HepG2 (cell line): ENCODE measurements around the gene NKAIN2. TPM values are rescaled to one million over a fixed set of nuclear protein-coding genes. Genes with fewer than 3 reads are reported as not detected.

Experiments
- ATAC-seq: fragments of 200-7000 bp; cut with Tn5 transposase; 3 replicates; pipeline ENCODE4 v1.9.1; 2020; ENCODE audit warnings: mild to moderate bottlenecking, moderate library complexity
- BruUV-seq: library from RNA; stranded (reverse); fragments of 400-500 nt; replicated peaks from 2 replicates; lab custom pipeline; 2021; lab: Mats Ljungman, UMichigan
- CTCF ChIA-PET: fragments of 300-600 bp; formaldehyde crosslinking; extraction: SDS; loops from one replicate; lab custom pipeline; 2021; ENCODE audit warnings: low total read pairs, inconsistent platforms, low intra/inter-chr PET ratio; lab: Yijun Ruan, JAX
- POLR2A ChIA-PET: fragments of 350-600 bp; sonication (Branson Sonifier 250); formaldehyde crosslinking; loops from one replicate; lab custom pipeline; 2020; ENCODE audit warnings: antibody characterized with exemption, inconsistent platforms; lab: Yijun Ruan, JAX
- DNase-seq: peaks from one replicate; pipeline ENCODE4 v3.0.0-alpha.2; 2015; ENCODE audit warnings: low spot score
- FAIRE-seq: peaks from 3 replicates; lab custom pipeline; 2011; peaks lifted over from hg19 to GRCh38; lab: Jason Lieb, UNC
- H2AFZ ChIP-seq: one replicate; pipeline ENCODE4 v1.6.1; 2011; ENCODE audit warnings: low read length, inconsistent platforms
- H3K27ac ChIP-seq: fragments of 300-600 bp; 3 replicates; pipeline ENCODE4 v1.8.0; 2011; ENCODE audit warnings: mixed run types, mild to moderate bottlenecking, mixed read lengths, low read length, inconsistent platforms; ENCODE audit not compliant: insufficient read depth; ENCODE audit errors: extremely low read length
- H3K27me3 ChIP-seq, 2 experiments: fragments of 200-600 bp in 1 of 2; 2 replicates in 1 of 2; 3 replicates in 1 of 2; pipeline versions ENCODE4 v1.6.0 to v1.8.0; 2011; ENCODE audit warnings: low read length in 2 of 2, mild to moderate bottlenecking in 2 of 2, moderate library complexity in 2 of 2, inconsistent platforms in 1 of 2; ENCODE audit not compliant: insufficient read depth in 2 of 2, control insufficient read depth in 1 of 2
- H3K36me3 ChIP-seq, 2 experiments: fragments of 200-600 bp in 1 of 2; replicated peaks in 1 of 2; 2 replicates in 1 of 2; 3 replicates in 1 of 2; pipeline versions ENCODE4 v1.5.1 to v1.8.0; 2011; ENCODE audit warnings: low read length in 2 of 2, inconsistent platforms in 1 of 2; ENCODE audit not compliant: insufficient read depth in 2 of 2, control insufficient read depth in 1 of 2
- H3K4me1 ChIP-seq: 2 replicates; pipeline ENCODE4 v1.5.1; 2012; ENCODE audit warnings: low read length, inconsistent platforms; ENCODE audit not compliant: insufficient read depth
- H3K4me2 ChIP-seq: 2 replicates; pipeline ENCODE4 v1.6.0; 2011; ENCODE audit warnings: low read depth, low read length, inconsistent platforms
- H3K4me3 ChIP-seq, 3 experiments: fragments of 200-600 bp in 1 of 3; sonication (generic), shearing (Covaris generic) in 1 of 3; replicated peaks in 1 of 3; 2 replicates each; pipeline ENCODE4 v1.5.1; 2011 to 2016; ENCODE audit warnings: low read length in 3 of 3, inconsistent platforms in 2 of 3, low read depth in 2 of 3, mild to moderate bottlenecking in 2 of 3, control low read depth in 1 of 3, mixed read lengths in 1 of 3; ENCODE audit not compliant: insufficient read depth in 1 of 3
- H3K79me2 ChIP-seq: one replicate; pipeline ENCODE4 v1.6.1; 2011; ENCODE audit warnings: low read length, inconsistent platforms; ENCODE audit not compliant: insufficient read depth
- H3K9ac ChIP-seq: 2 replicates; pipeline ENCODE4 v1.6.0; 2011; ENCODE audit warnings: mild to moderate bottlenecking, low read depth, low read length, inconsistent platforms; ENCODE audit not compliant: insufficient read depth
- H3K9me3 ChIP-seq: 2 replicates; pipeline ENCODE4 v1.5.1; 2012; ENCODE audit warnings: mild to moderate bottlenecking, low read length
- H4K20me1 ChIP-seq: 2 replicates; pipeline ENCODE4 v1.6.0; 2011; ENCODE audit warnings: inconsistent platforms, mild to moderate bottlenecking, low read length, moderate library complexity; ENCODE audit not compliant: insufficient read depth
- HES4 ChIP-seq: sonication (generic); formaldehyde crosslinking; IDR thresholded peaks from 2 replicates; pipeline ENCODE4 v1.9.0; 2021; ENCODE audit warnings: mild to moderate bottlenecking, missing genetic modification reagents, borderline replicate concordance
- HNF4A ChIP-seq: sonication (generic); formaldehyde crosslinking; IDR thresholded peaks from 2 replicates; pipeline ENCODE4 v1.4.0; 2020; ENCODE audit warnings: missing genetic modification reagents
- NAIF1 ChIP-seq: sonication (generic); formaldehyde crosslinking; IDR thresholded peaks from 2 replicates; pipeline ENCODE4 v1.5.0; 2020; ENCODE audit warnings: mild to moderate bottlenecking, missing genetic modification reagents, borderline replicate concordance
- TEAD3 ChIP-seq: optimal IDR thresholded peaks from 2 replicates; pipeline ENCODE3; 2016; ENCODE audit warnings: borderline replicate concordance
- ZFAT ChIP-seq: sonication (generic); formaldehyde crosslinking; conservative IDR thresholded peaks from 2 replicates; pipeline ENCODE4 v1.8.1; 2023; ENCODE audit warnings: missing genetic modification reagents, inconsistent platforms
- WGBS: methylation state at CpG from one replicate; pipeline ENCODE4 v1.1.6; 2017; ENCODE audit warnings: low lambda C conversion rate; 5-methylcytosine and 5-hydroxymethylcytosine counted together
- in situ Hi-C: cut with HindIII; loops from 2 replicates; pipeline ENCODE4 v1.10.0; 2017; ENCODE audit warnings: low pct_unique_long_range_greater_than_20kb; ENCODE audit not compliant: extremely low pct_ligation_motif_present
- intact Hi-C: fragments of 100-400 bp; cut with micrococcal nuclease; formaldehyde crosslinking; loops from one replicate; pipeline ENCODE4 v1.10.0; 2022; ENCODE audit not compliant: unreplicated experiment
- polyA plus RNA-seq, 8 experiments: library from polyadenylated mRNA; depleted of rRNA in 3 of 8; stranded (reverse) in 7 of 8; unstranded in 1 of 8; fragments of >200 nt; fragmentation: Illumina TruSeq in 4 of 8; extraction: Trizol in 4 of 8; gene quantifications; 2 replicates each; pipeline versions ENCODE4 v1.2.1 to v1.2.3, GENCODE V29; 2011 to 2016; ENCODE audit warnings: low read depth in 4 of 8, missing spikeins in 1 of 8, mixed read lengths in 1 of 8; ENCODE audit not compliant: insufficient read depth in 1 of 8
- total RNA-seq, 5 experiments: library from RNA; depleted of rRNA; stranded (reverse); fragments of >200 nt; fragmentation: Illumina TruSeq; extraction: Trizol; gene quantifications; 2 replicates each; pipeline ENCODE4 v1.2.3, GENCODE V29; 2016; ENCODE audit warnings: low read depth in 1 of 5
- TF ChIP-seq, protein P1 (sequence below): sonication (generic); formaldehyde crosslinking; IDR thresholded peaks from 2 replicates; pipeline ENCODE4 v1.4.0; 2020; ENCODE audit warnings: missing genetic modification reagents

Gene NKAIN2
- total and polyA plus RNA-seq, 2 of the 13 experiments (the other 11 are each of a cell fraction or from before 2014, with no cell fraction given) = not detected

DNA sequence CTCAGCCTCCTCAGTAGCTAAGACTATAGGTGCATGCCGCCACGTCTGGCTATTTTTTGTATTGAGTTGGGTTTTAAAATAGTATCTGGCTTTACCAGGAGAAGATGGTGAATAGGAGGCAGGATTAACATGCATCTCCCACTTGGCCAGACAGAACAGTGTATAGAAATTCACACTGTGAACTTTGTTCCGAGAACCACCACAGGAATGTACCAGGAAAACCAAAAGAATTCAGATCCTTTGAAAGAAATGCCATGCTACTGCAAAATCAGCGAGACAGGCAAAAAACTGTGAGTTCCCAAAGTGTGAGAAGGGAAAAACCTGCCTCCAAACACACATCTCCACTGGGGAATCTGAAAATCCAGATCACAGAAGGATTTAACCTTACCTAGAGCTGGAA, 327.6 kb downstream of the NKAIN2 start:
- H2AFZ ChIP-seq = no peak overlapping the region
- BruUV-seq = no TSS peak

DNA sequence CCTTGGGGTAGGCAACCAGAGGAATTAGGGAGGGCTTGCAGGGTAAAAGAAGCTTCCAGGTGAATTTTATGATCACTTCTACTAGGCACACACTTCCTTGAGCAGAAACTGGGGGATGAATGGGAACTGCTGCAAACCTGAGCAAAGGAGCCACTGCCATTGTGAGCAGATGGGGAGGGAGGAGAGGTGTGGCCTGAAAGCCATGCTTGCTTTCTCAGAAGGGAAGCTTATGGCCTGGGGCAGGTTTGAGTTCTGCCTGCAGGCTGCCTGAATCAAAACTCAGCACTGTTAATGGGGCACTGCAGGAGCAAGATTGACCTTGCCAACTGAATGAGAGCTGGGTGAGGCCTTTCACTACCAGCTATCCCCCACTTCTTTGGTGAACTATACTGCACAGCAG, 328.1 kb downstream of the NKAIN2 start:
- no peaks in the 10 kb centered on the region for H3K27me3 ChIP-seq
- no peaks in the 10 kb centered on the region for H3K36me3 ChIP-seq
- H3K4me3 ChIP-seq = no peak overlapping the region
- DNase-seq (no peak), FAIRE-seq (no peak), ATAC-seq (peak; percentile 56)
- H3K4me1 ChIP-seq = peaks cover 16% of the 10 kb centered on the region
- H3K27ac ChIP-seq = no peak overlapping the region
- H3K79me2 ChIP-seq = no peaks in the 10 kb centered on the region
- no peaks in the 10 kb centered on the region for H3K9me3 ChIP-seq
- no peak overlapping the region for H3K4me2 ChIP-seq
- TF ChIP-seq NAIF1 (CRISPR knock-in tag) (no peak), ZFAT (CRISPR knock-in tag) (no peak), HES4 (no peak)
- H2AFZ ChIP-seq = no peak overlapping the region
- BruUV-seq = no TSS peak
- intact Hi-C loops (no loop called here), in situ Hi-C loops (no loop called here)
- CTCF ChIA-PET = no interaction called here
- H4K20me1 ChIP-seq = no peaks in the 10 kb centered on the region
- POLR2A ChIA-PET = no interaction called here
- H3K9ac ChIP-seq = no peak overlapping the region

More for the DNA sequence above, 327.6 kb downstream of the NKAIN2 start:
- no peaks in the 10 kb centered on the region for H3K36me3 ChIP-seq
- H3K79me2 ChIP-seq = no peaks in the 10 kb centered on the region
- H3K27me3 ChIP-seq = no peaks in the 10 kb centered on the region
- no peak overlapping the region for H3K4me2 ChIP-seq
- H3K4me1 ChIP-seq = peaks cover 16% of the 10 kb centered on the region
- H3K9me3 ChIP-seq = no peaks in the 10 kb centered on the region
- no peaks in the 10 kb centered on the region for H4K20me1 ChIP-seq
- no peak overlapping the region for H3K27ac ChIP-seq
- no peak overlapping the region for H3K4me3 ChIP-seq
- DNase-seq (peak; percentile 62), FAIRE-seq (peak; percentile 82), ATAC-seq (peak; percentile 96)
- TF ChIP-seq TEAD3 = peak; percentile 31
- TF ChIP-seq, protein P1, sequence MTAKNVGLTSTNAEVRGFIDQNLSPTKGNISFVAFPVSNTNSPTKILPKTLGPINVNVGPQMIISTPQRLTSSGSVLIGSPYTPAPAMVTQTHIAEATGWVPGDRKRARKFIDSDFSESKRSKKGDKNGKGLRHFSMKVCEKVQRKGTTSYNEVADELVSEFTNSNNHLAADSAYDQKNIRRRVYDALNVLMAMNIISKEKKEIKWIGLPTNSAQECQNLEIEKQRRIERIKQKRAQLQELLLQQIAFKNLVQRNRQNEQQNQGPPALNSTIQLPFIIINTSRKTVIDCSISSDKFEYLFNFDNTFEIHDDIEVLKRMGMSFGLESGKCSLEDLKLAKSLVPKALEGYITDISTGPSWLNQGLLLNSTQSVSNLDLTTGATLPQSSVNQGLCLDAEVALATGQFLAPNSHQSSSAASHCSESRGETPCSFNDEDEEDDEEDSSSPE (CRISPR knock-in tag) = no peak
- TF ChIP-seq HNF4A (CRISPR knock-in tag) = peak; percentile 16; the same call in 1 of the 2 replicates
- intact Hi-C loops = no loop called here
- 29% methylated on average over 4 of the region's 4 CpGs for WGBS
- POLR2A ChIA-PET = no interaction called here
- CTCF ChIA-PET = no interaction called here
- in situ Hi-C loops = no loop called here
- H3K9ac ChIP-seq = no peak overlapping the region
